ENCODE results near the gene TMEM37.
"Not testable (repeated sequence)": the region's sequence is repeated elsewhere in the genome, so short reads cannot be mapped to it uniquely, and the experiment has no call there.

Gene TMEM37

DNA sequence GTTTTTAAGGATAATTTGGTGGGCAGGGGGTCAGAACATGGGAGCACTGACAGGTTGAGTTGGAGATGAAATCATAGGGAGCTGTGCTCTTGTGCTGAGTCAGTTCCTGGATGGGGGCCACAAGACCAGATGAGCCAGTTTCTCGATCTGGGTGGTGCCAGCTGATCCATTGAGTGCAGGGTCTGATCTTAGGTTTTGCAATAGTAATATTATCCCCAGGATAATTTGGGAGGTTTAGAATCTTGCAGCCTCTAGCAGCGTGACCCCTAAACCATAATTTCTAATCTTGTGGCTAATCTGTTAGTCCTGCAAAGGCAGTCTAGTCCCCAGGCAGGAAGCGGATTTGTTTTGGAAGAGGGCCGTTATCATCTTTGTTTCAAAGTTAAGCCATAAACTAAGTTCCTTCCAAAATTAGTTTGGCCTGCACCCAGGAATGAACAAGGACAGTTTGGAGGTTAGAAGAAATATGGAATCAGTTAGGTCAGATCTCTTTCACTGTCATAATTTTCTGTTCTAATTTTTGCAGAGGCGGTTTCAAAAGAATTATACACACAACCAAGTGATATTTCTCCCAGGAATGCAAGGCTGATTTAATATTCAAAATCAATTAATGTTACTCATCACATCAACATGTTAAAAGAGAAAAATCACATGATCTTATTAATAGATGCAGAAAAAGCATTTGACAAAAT is 41.9 kb upstream of the TMEM37 start:
- TF ChIP-seq MYC (IDR thresholded peaks at IDR 0.05; ENCODE audit: low read depth, low read length) (no peak), POLR2A (IDR thresholded peaks at IDR 0.05; ENCODE audit: extremely low read depth, insufficient read length) (no peak)
- TF ChIP-seq, protein P1, sequence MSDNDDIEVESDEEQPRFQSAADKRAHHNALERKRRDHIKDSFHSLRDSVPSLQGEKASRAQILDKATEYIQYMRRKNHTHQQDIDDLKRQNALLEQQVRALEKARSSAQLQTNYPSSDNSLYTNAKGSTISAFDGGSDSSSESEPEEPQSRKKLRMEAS (IDR thresholded peaks at IDR 0.05; ENCODE audit: low read depth, low read length): no peak
- TF ChIP-seq, protein P2, sequence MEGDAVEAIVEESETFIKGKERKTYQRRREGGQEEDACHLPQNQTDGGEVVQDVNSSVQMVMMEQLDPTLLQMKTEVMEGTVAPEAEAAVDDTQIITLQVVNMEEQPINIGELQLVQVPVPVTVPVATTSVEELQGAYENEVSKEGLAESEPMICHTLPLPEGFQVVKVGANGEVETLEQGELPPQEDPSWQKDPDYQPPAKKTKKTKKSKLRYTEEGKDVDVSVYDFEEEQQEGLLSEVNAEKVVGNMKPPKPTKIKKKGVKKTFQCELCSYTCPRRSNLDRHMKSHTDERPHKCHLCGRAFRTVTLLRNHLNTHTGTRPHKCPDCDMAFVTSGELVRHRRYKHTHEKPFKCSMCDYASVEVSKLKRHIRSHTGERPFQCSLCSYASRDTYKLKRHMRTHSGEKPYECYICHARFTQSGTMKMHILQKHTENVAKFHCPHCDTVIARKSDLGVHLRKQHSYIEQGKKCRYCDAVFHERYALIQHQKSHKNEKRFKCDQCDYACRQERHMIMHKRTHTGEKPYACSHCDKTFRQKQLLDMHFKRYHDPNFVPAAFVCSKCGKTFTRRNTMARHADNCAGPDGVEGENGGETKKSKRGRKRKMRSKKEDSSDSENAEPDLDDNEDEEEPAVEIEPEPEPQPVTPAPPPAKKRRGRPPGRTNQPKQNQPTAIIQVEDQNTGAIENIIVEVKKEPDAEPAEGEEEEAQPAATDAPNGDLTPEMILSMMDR (IDR thresholded peaks at IDR 0.05; ENCODE audit: low read depth, low read length): no peak
- peak; percentile 70 for DNase-seq (ENCODE audit: low read depth)
- H3K4me3 ChIP-seq (ENCODE audit: low read depth, low read length): no peak overlapping the region

DNA sequence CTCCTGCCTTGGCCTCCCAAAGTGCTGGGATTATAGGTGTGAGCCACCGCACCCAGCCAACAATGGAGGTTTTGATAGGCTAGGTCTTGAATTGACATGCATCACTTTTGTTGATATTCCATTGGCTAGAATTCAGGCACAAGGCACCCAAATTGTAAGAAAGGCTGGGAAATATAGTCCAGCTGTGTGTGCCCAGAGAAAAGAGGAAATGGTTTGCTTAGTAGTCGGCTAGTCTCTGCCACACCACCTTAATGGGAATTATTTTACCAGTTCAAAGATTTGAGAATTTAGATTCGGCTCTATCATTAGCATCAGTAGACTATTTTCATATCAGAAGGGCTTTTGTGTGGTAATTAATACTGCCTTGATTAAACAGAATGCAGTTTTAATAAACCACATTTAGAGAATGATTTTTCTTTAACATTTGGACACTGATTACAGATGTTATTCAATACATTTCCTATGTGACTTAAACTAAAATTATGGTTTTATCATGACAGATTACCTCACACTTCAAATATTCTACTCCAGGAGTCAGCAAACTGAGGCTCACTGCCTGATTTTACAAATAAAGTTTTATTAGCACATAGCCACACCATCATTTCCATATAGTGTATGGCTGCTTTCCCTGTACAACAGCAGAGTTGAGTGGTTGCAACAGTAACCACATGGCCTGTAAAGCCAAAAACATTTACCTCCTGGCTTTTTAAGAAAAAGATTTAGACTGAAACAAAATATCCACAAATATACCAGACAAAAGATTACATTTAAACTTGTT is 37.5 kb upstream of the TMEM37 start:
- TF ChIP-seq MYC (IDR thresholded peaks at IDR 0.05; ENCODE audit: low read depth, low read length): no peak
- TF ChIP-seq POLR2A (IDR thresholded peaks at IDR 0.05; ENCODE audit: extremely low read depth, insufficient read length): no peak
- TF ChIP-seq, protein P1 (IDR thresholded peaks at IDR 0.05; ENCODE audit: low read depth, low read length): no peak
- TF ChIP-seq, protein P2 (IDR thresholded peaks at IDR 0.05; ENCODE audit: low read depth, low read length): no peak
- no peak overlapping the region for H3K4me3 ChIP-seq (ENCODE audit: low read depth, low read length)
- no peak for DNase-seq (ENCODE audit: low read depth)

DNA sequence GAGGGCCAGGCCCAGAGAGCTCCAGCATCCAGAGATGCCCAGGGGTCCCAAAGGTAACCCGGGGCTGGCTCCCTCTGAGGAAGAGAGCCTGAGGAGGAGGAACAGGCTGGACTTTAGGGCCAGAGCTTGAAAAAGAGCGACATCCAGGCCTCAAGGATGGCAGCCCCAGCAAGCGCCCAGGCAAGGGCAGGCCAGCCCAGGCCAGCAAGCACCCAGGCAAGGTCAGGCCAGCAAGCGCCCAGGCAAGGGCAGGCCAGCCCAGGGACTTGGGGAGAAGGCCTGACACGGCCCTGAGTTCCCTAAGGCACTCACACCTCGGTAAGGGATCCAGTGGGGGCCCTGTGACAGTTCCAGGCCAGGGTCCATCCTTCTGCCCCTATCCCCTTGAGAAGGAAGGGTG is 34.5 kb upstream of the TMEM37 start:
- no peak overlapping the region for H3K4me3 ChIP-seq (ENCODE audit: low read depth, low read length)
- TF ChIP-seq MYC (IDR thresholded peaks at IDR 0.05; ENCODE audit: low read depth, low read length) (no peak), POLR2A (IDR thresholded peaks at IDR 0.05; ENCODE audit: extremely low read depth, insufficient read length) (no peak)
- TF ChIP-seq, protein P2 (IDR thresholded peaks at IDR 0.05; ENCODE audit: low read depth, low read length): no peak
- TF ChIP-seq, protein P1 (IDR thresholded peaks at IDR 0.05; ENCODE audit: low read depth, low read length): no peak
- DNase-seq (ENCODE audit: low read depth): no peak

DNA sequence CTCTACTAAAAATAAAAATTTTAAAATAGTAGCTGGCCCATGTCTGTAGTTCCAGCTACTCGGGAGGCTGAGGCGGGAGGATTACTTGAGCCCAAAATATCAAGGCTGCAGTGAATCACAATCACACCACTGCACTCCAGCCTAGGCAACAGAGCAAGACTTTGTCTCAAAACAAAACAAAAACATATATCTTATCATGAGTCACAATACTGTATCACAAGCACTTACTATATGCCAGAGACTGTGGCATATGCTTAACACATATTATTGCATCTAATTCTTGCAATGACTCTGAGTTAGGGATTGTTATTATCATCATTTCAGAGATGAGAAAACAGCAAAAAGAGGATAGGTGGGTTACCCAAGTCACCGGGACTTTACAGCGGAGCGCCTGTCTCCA is 29.5 kb upstream of the TMEM37 start:
- TF ChIP-seq, protein P2 (IDR thresholded peaks at IDR 0.05; ENCODE audit: low read depth, low read length): no peak
- TF ChIP-seq POLR2A (IDR thresholded peaks at IDR 0.05; ENCODE audit: extremely low read depth, insufficient read length): no peak
- TF ChIP-seq, protein P1 (IDR thresholded peaks at IDR 0.05; ENCODE audit: low read depth, low read length): no peak
- no peak for TF ChIP-seq MYC (IDR thresholded peaks at IDR 0.05; ENCODE audit: low read depth, low read length)
- no peak overlapping the region for H3K4me3 ChIP-seq (ENCODE audit: low read depth, low read length)
- DNase-seq (ENCODE audit: low read depth): no peak

DNA sequence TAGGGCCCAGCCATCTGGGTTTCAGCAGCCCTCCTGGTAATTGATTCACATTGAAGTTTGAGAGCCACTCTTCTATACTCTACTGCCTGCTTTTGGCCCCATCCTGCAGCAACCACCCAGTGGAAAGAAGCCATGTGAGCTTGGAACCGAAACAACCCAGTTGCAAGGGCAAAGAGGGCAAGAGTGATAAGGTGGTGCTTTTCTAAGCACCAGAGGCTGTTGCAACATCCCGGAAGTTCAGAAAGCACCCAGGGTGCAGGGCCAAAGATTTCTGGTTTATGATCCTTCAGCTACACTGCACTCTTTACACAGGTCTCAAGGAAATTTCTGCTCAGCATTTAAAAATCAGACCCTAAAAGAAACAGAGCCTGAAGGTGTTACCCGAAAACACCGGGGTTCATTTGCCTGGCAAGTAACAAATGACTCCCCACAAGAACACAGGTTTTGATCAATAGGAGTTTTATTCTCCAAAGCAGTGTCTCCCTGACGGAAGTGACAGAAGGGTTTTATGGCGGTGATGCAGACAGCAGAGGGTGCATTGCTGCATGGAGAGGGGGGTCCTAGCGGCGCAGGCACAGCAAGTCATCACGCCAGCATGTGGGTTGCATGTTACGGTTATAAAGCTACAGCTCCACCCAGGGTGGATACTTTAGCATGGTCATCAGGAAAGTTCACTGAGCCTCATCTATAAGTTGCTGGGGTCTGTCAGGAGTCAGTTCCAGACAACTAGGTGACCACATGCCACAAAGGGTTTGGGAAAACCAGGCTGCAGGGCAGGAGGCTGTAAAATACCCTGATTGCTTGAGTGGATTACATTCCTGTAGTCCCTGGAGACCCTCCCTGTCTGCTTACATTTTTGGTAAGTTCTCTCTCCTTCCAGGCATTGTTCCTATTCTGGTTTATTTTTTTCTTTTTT is 28.8 kb upstream of the TMEM37 start:
- TF ChIP-seq, protein P2 (IDR thresholded peaks at IDR 0.05; ENCODE audit: low read depth, low read length): no peak
- TF ChIP-seq, protein P1 (IDR thresholded peaks at IDR 0.05; ENCODE audit: low read depth, low read length): peak; percentile 56
- no peak for TF ChIP-seq POLR2A (IDR thresholded peaks at IDR 0.05; ENCODE audit: extremely low read depth, insufficient read length)
- DNase-seq (ENCODE audit: low read depth): peak; percentile 81
- H3K4me3 ChIP-seq (ENCODE audit: low read depth, low read length): no peak overlapping the region

DNA sequence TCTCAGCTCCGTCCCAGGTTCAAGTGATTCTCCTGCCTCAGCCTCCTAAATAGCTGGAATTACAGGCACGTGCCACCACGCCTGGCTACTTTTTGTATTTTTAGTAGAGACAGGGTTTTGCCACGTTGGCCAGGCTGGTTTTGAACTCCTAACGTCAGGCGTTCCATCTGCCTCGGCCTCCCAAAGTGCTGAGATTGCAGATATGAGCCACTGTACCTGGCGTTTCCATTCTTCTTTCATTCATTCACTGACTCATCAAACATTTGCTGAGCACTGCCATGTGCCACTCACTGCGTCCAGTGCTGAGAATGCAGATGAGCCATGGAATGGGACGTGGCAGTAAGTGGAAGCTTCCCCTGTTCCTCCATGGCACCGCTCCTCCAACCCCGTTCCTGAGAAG is 28.0 kb upstream of the TMEM37 start:
- DNase-seq (ENCODE audit: low read depth); H3K4me3 ChIP-seq (ENCODE audit: low read depth, low read length): not testable (repeated sequence)

Data from NB4 (cell line).